NCI-H526 (cell line): ENCODE results near the gene SALL1.

Experiments used
- DNase-seq, 2 experiments: peaks; one replicate each; lab custom pipeline; 2025; lab: John Stamatoyannopoulos, UW

SALL1 gene

GRCh38 chr16:51141106-51141505 lies 10.0 kb downstream of the SALL1 start:
- no peak for DNase-seq

- no peak for DNase-seq
These were observed 11.0 kb downstream of the SALL1 start for GRCh38 chr16:51140112-51140511.

GRCh38 chr16:51139568-51139967 lies 11.5 kb downstream of the SALL1 start:
- no peak for DNase-seq

DNA sequence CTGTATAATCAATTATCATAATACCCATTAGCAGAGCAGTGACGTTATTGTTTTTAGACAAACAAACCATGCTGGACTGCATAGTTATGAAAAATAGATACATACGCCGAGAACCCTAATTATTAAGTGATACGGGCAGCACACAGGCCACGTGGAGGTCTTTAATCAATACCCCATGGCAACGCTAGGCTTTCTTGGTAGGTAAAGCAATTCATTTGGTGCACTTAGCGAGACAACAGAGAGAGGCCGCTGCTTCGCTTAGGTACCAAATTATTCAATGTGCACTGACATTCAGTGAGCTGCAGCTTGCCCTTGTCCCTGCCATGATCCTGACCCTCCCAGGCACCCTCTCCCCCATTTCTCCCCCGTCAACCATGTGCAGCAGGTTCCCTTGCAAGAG lies 12.9 kb downstream of the SALL1 start:
- DNase-seq = no peak

GRCh38 chr16:51137097-51137496 lies 14.0 kb downstream of the SALL1 start:
- no peak for DNase-seq

- no peak for DNase-seq
These were observed 16.2 kb downstream of the SALL1 start for GRCh38 chr16:51134876-51135275.

GRCh38 chr16:51134269-51134812 lies 16.7 kb downstream of the SALL1 start:
- no peak for DNase-seq

GRCh38 chr16:51133688-51134087 lies 17.4 kb downstream of the SALL1 start:
- no peak for DNase-seq

- no peak for DNase-seq
These were observed 17.9 kb downstream of the SALL1 start for GRCh38 chr16:51133183-51133582.

GRCh38 chr16:51132490-51133115 lies 18.5 kb downstream of the SALL1 start:
- DNase-seq = no peak

DNA sequence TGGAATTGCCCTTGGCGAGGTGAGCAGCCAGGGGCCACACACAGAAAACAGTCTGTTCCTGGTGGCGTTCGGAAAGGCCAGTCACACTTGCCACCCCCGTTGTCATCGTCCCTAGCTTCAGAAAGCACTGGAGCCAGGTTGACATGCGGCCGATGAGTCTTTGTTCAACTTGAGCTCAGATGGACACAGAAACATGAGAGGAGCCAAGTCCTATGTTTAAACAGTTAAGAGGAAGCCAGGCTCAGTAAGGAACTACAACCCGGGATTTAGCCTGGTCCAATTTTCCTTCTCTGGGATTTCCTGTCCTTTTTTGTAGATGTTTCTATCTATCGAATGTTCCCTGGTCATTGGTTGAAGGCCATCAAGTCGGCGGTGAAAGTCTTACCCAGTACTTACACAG lies 19.5 kb downstream of the SALL1 start:
- no peak for DNase-seq

GRCh38 chr16:51129105-51129504 lies 22.0 kb downstream of the SALL1 start:
- DNase-seq = no peak

GRCh38 chr16:51125992-51126391 lies 25.1 kb downstream of the SALL1 start:
- DNase-seq = no peak

GRCh38 chr16:51124896-51125295 lies 26.2 kb downstream of the SALL1 start:
- DNase-seq = no peak

DNA sequence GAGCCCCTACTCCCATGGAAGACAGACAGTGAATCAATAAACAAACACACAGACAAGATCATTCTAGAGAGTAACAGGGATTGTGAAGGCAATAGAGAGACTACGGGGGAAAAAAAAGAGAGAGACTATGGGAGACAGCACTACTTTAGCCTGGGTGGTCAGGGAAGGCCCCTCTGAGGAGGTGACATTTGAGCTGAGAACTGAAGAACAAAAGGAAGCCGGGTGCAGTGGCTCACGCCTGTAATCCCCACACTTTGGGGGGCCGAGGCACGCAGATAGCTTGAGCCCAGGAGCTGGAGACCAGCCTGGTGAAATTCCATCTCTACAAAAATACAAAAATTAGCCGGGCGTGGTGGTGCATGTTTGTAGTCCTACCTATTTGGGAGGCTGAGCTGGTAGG lies 29.2 kb downstream of the SALL1 start:
- no peak for DNase-seq

GRCh38 chr16:51120730-51121347 lies 30.2 kb downstream of the SALL1 start:
- peak; percentile 3 to 34 for DNase-seq

DNA sequence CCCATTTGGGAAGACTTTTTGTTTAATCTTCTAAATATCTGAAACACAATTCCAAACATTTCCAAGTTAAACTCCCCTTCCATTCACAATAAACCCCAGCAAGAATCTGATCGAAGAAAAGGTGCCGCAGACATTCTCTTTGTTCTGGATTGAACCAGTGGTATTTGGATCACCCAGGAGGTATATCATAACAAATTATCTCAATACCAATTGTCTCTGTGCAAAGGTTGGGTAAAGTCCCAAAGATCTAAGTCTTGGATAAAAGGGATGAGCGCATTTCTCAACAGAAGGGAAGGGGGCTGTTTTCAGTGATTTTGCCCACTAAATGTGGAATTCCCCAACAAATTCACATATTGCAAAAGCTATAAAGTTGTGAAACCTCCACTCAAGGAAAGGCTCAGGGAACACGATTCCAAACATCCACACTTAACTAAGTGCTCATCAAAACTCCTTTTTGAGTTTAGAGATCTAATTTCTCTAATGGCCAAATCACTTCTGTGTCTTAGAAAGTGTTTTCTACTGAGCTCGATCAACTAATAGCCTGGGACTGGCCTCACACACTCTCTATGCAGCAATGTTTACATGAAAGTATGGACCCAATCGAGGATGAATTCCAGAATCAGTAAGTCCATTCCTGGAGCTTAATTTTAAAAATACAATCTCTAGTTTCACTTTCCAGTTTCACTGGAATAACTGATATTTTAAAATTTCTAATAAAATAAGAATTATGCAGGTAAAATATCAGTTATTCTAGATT lies 30.9 kb downstream of the SALL1 start:
- no peak for DNase-seq

DNA sequence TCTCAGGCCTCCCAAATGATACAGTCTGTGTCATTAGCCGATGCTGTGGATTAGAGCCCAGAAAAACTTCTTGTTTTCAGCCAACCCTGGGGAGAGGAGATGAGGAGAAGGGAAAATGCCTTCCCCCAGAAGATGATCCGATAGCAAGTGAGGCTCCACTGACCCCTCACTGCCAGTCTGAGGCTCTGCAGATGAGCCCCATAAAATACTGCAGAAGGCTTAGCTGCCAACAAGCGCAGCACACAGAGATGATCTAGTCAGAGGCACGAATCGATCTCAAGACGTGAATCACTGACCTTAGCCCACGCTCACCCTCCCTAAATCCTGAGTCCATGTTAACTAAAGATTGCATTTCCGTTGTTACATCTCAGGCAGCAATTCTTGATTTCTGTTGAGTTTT lies 31.5 kb downstream of the SALL1 start:
- DNase-seq = no peak

GRCh38 chr16:51116353-51116752 lies 34.7 kb downstream of the SALL1 start:
- no peak for DNase-seq

- no peak for DNase-seq
These were observed 36.7 kb downstream of the SALL1 start for GRCh38 chr16:51114382-51114781.

DNA sequence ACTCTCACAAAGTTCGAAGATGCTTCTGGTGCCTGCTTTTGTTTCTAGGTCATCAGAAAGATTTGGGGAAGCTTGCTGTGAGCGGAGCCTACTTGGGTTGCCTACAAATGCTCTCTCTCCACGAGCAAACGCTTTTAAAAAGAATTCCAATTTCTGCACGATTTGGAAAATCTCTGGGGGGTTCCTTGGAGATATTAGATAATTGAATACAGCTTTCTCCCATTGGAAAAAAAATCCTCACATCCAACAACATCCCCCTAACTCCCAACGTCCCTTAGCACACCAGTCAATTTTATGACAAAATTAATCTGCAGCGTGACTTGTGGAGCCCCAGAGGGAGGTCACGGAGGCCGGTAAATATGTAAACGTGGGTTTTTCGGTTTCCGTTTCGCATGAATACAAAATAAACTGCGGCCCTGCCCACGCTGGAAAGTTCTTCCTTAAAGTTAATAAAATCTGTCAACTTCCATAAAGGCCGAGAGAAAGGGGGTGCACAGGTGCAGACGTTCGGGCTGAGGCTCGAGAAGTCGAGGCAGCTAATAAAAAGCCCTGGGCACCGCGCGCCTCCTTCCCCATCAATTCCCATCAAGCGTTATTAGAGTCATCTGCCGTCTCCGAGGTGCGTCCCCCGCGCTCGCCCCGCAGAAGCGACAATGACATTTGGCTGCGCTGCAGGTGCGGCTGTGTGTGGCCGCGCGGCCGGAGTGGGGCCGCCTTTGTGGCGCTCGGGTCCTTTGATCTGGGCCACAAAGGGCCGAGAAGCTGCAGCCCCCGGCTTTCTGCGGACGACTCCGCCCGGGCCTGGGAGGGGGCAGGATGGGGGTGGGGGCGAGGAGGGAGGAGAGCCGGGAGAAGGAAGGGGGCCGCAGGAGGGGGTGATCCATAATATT lies 37.6 kb downstream of the SALL1 start:
- no peak for DNase-seq

DNA sequence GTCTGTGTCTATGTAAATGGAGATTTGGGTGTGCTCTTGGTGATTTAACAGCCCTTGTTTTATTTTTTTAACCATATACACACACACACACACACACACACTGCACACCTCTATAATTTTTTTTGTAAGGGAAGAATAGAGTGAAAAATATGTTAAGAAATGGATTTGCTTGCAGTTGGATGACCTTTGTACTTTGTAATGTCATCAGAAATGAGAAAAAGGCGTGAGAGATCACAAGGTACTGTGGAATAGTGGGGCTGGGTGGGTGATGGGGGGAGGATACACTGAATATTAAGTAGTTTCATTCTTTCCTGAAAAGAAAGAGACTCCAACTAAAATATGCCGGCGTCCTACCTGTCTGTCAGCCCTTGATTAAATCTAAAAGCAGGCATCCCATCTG lies 38.7 kb downstream of the SALL1 start:
- no peak for DNase-seq
